SK-N-SH (cell line): ENCODE results near the gene JKAMP.

Source experiments
- CHD2 ChIP-seq: fragments of 150-350 bp; IDR thresholded peaks from 2 replicates; pipeline ENCODE4 v1.6.1; 2018; ENCODE audit warnings: low read length; ENCODE audit not compliant: partially characterized antibody
- CTCF ChIP-seq: fragments of 200-600 bp; sonication (generic); IDR thresholded peaks from 2 replicates; pipeline ENCODE4 v1.6.1; 2017; ENCODE audit warnings: antibody characterized with exemption, mild to moderate bottlenecking, moderate library complexity
- EP300 ChIP-seq, 2 experiments: IDR thresholded peaks; 2 replicates each; pipeline versions ENCODE4 v1.4.0 to v1.6.1; 2012; ENCODE audit warnings: borderline replicate concordance in 1 of 2, low read depth in 1 of 2, low read length in 1 of 2
- FOXJ3 ChIP-seq: sonication (generic); formaldehyde crosslinking; IDR thresholded peaks from 2 replicates; pipeline ENCODE4 v1.5.1; 2020; ENCODE audit warnings: mild to moderate bottlenecking, missing genetic modification reagents
- GABPA ChIP-seq: IDR thresholded peaks from 2 replicates; pipeline ENCODE4 v1.4.0; 2012; ENCODE audit warnings: low read depth, mild to moderate bottlenecking
- JUND ChIP-seq: IDR thresholded peaks from 2 replicates; pipeline ENCODE4 v1.4.0; 2012
- MAX ChIP-seq: IDR thresholded peaks from 2 replicates; pipeline ENCODE4 v1.4.0; 2012; ENCODE audit warnings: low read depth
- NRF1 ChIP-seq: IDR thresholded peaks from 2 replicates; pipeline ENCODE4 v1.6.1; 2012; ENCODE audit warnings: low read depth, mild to moderate bottlenecking, low read length
- PBX3 ChIP-seq: IDR thresholded peaks from 2 replicates; pipeline ENCODE4; 2012
- RAD21 ChIP-seq: IDR thresholded peaks from 2 replicates; pipeline ENCODE4 v1.6.1; 2012; ENCODE audit warnings: mild to moderate bottlenecking, low read length
- REST ChIP-seq: IDR thresholded peaks from 2 replicates; pipeline ENCODE4 v1.6.1; 2012; ENCODE audit warnings: mild to moderate bottlenecking, low read depth, low read length, moderate library complexity
- RFX5 ChIP-seq: IDR thresholded peaks from 2 replicates; pipeline ENCODE4 v1.6.1; 2012; ENCODE audit warnings: mild to moderate bottlenecking, improper control_type of control experiment, low read length
- SMC3 ChIP-seq: IDR thresholded peaks from 2 replicates; pipeline ENCODE4 v1.6.1; 2012; ENCODE audit warnings: low read depth, low read length, improper control_type of control experiment
- TAF1 ChIP-seq: IDR thresholded peaks from 2 replicates; pipeline ENCODE4 v1.6.1; 2012; ENCODE audit warnings: low read depth, mild to moderate bottlenecking, low read length, moderate library complexity, borderline replicate concordance

- TF ChIP-seq FOXJ3 (CRISPR knock-in tag) = no peak
- TF ChIP-seq CTCF = no peak
- TF ChIP-seq CHD2 = no peak
- no peak for TF ChIP-seq GABPA
- no peak for TF ChIP-seq SMC3
- TF ChIP-seq RFX5 = no peak
- no peak for TF ChIP-seq JUND
- TF ChIP-seq RAD21 = no peak
- TF ChIP-seq REST = no peak
- no peak for TF ChIP-seq EP300 (IDR thresholded peaks at IDR 0.05; ENCODE audit: borderline replicate concordance in 1 of 2, low read depth in 1 of 2, low read length in 1 of 2)
- TF ChIP-seq PBX3 = no peak
- TF ChIP-seq MAX = no peak
- no peak for TF ChIP-seq TAF1
- TF ChIP-seq NRF1 = no peak
Measured at GRCh38 chr14:59478540-59478939, 5.8 kb upstream of the JKAMP start.
